Measurements from ENCODE around the gene RIPK1.

DNA sequence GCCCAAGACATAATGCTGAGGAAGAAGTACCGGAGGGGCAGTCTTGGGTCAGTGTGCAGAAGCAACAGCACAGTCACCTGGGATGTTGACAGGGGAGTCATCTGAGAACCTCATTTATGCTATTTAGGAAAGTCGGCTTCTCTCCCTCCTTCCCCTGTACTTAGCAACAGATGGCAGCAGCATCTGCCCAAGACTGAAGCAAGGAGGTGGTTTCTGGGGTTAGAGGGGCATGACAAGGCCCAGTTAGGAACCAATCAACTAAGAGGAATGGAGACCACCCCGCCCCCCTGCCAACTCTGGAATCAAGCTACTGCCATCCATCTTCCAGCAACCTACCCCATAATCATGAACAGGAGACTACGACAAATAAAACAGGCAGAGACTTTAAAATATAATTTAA, 21.7 kb downstream of the RIPK1 start:
- TF ChIP-seq, protein P1, sequence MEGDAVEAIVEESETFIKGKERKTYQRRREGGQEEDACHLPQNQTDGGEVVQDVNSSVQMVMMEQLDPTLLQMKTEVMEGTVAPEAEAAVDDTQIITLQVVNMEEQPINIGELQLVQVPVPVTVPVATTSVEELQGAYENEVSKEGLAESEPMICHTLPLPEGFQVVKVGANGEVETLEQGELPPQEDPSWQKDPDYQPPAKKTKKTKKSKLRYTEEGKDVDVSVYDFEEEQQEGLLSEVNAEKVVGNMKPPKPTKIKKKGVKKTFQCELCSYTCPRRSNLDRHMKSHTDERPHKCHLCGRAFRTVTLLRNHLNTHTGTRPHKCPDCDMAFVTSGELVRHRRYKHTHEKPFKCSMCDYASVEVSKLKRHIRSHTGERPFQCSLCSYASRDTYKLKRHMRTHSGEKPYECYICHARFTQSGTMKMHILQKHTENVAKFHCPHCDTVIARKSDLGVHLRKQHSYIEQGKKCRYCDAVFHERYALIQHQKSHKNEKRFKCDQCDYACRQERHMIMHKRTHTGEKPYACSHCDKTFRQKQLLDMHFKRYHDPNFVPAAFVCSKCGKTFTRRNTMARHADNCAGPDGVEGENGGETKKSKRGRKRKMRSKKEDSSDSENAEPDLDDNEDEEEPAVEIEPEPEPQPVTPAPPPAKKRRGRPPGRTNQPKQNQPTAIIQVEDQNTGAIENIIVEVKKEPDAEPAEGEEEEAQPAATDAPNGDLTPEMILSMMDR (IDR thresholded peaks at IDR 0.05), result no peak
- no peak for TF ChIP-seq POLR2A (IDR thresholded peaks at IDR 0.05)
